ENCODE data around the gene SLCO4A1.

The SLCO4A1 gene

GRCh38 chr20:62607366-62608217 is 34.7 kb upstream of the SLCO4A1 start:
- DNase-seq, result no peak

- no peak for DNase-seq
These were observed 34.1 kb upstream of the SLCO4A1 start for GRCh38 chr20:62608218-62608565.

- no peak for DNase-seq
These were observed 33.0 kb upstream of the SLCO4A1 start for GRCh38 chr20:62609279-62609720.

- DNase-seq, result no peak
These were observed 32.2 kb upstream of the SLCO4A1 start for GRCh38 chr20:62609811-62610757.

- DNase-seq, result no peak
These were observed 31.3 kb upstream of the SLCO4A1 start for GRCh38 chr20:62611012-62611411.

- no peak for DNase-seq
These were observed 30.5 kb upstream of the SLCO4A1 start for GRCh38 chr20:62611819-62612218.

GRCh38 chr20:62614085-62614960 is 28.0 kb upstream of the SLCO4A1 start:
- DNase-seq, result no peak

- DNase-seq, result no peak
These were observed 27.2 kb upstream of the SLCO4A1 start for GRCh38 chr20:62614961-62615680.

- no peak for DNase-seq
These were observed 26.5 kb upstream of the SLCO4A1 start for GRCh38 chr20:62615750-62616251.

- DNase-seq, result peak; percentile 37
These were observed 25.3 kb upstream of the SLCO4A1 start for GRCh38 chr20:62616728-62617621.

GRCh38 chr20:62617711-62618483 is 24.4 kb upstream of the SLCO4A1 start:
- no peak for DNase-seq

- DNase-seq, result no peak
These were observed 23.4 kb upstream of the SLCO4A1 start for GRCh38 chr20:62618611-62619529.

- DNase-seq, result no peak
These were observed 21.7 kb upstream of the SLCO4A1 start for GRCh38 chr20:62620625-62621024.

- DNase-seq, result no peak
These were observed 20.8 kb upstream of the SLCO4A1 start for GRCh38 chr20:62621251-62622110.

GRCh38 chr20:62622178-62622876 is 20.0 kb upstream of the SLCO4A1 start:
- DNase-seq, result no peak

- DNase-seq, result no peak
These were observed 19.3 kb upstream of the SLCO4A1 start for GRCh38 chr20:62622877-62623487.
